GM10266 (cell line): ENCODE measurements around the gene ZBTB46.

Experiments
- DNase-seq: peaks from one replicate; pipeline ENCODE4 v3.0.0; 2012; ENCODE audit errors: extremely low spot score
- TF ChIP-seq, protein P1 (sequence below): IDR thresholded peaks from 2 replicates; pipeline ENCODE4 v1.5.1; 2012; ENCODE audit warnings: mild to moderate bottlenecking, low read depth; ENCODE audit not compliant: control insufficient read depth, insufficient read depth; ENCODE audit errors: missing control alignments

Gene ZBTB46

DNA sequence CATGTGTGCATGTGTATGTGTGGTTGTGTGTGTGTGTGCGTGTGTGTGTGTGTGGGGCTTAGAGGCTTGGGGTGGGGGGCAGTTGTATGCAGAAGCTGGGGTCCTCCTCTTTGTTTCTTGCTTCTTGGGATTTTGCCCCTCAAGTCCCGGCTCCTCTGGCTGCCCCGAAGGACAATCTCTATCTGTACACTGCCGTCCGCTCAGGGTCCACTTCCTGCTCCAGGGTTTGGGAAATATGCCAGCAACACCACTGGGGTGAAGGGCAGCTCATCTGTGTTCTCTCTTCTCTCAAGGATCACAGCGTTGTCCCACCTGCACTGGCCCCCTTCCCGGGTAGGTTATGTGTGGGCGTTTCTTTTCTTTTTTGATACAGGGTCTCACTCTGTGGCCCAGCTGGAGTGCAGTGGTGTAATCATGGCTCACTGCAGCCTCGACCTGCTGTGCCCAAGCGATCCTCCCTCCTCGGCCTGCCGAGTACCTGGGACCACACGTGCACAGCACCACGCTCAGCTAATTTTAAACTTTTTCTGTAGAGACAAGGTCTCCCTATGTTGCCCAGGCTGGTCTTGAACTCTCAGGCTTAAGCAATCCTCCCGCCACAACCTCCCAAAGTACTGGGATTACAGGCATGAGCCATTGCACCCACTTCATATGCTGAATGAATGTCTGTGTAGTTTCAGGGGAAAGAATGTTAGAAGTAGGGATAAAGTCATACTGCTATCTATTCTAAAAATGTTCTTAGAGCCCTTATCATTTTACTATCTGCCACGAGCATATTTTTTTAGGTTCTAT, 65.8 kb downstream of the ZBTB46 start:
- TF ChIP-seq, protein P1, sequence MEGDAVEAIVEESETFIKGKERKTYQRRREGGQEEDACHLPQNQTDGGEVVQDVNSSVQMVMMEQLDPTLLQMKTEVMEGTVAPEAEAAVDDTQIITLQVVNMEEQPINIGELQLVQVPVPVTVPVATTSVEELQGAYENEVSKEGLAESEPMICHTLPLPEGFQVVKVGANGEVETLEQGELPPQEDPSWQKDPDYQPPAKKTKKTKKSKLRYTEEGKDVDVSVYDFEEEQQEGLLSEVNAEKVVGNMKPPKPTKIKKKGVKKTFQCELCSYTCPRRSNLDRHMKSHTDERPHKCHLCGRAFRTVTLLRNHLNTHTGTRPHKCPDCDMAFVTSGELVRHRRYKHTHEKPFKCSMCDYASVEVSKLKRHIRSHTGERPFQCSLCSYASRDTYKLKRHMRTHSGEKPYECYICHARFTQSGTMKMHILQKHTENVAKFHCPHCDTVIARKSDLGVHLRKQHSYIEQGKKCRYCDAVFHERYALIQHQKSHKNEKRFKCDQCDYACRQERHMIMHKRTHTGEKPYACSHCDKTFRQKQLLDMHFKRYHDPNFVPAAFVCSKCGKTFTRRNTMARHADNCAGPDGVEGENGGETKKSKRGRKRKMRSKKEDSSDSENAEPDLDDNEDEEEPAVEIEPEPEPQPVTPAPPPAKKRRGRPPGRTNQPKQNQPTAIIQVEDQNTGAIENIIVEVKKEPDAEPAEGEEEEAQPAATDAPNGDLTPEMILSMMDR: no peak
- DNase-seq: no peak

DNA sequence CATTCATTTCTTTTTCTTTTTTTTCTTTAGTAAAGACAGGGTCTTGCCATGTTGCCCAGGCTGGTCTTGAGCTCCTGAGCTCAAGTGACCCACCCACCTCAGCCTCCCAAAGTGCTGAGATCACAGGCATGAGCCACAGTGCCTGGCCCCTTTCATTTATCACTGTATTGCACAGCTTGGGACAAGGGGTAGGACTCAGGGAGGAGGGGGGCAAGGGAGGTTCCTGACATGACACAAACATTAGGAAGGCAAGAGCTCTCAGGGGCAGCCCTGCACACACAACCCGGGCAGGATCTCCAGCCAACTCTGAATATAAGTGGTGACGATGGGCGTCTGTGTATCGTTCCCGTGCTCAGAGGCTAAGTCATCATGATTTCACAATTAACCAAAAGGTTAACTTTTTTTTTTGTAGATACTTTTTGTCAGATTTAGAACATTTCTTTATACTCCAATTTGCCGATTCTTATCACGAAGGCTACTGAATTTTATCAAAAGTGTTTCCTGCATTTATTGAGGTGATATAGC, 71.6 kb downstream of the ZBTB46 start:
- TF ChIP-seq, protein P1: no peak
- DNase-seq: no peak

DNA sequence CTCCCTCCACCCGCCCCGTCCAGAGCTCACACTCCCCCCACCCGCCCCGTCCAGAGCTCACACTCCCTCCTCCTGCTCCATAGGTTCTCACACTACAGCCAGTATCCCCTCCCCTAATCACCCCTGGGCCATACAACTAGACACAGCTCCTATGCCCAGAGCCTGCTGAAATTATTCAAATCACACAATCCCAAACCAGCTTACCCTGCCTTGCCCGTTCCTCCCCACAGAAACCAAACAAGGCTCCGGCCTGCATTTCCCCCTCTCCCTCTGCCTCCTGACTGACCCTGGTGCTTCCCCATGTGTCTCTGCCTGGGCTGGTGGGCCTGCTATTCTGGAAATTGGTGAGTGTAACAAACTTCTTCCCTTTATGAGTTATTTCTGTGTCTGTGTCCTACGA, 72.9 kb downstream of the ZBTB46 start:
- TF ChIP-seq, protein P1: no peak
- no peak for DNase-seq

DNA sequence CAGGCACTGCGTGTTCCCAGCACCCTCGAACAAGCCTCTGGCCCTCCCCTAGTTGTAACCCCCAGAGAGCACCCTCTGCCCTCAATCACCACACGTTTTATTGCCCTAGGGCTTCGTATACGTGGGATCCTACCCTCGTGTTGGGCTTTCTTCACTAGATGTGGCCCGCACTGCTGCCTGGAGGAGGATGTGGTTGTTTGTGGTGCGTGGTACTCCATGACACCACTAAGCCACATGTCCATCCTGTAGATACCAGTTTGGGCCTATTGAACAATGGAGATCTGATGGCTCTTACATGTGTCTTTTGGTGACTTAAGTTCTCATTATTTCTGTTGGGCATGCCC, 74.4 kb downstream of the ZBTB46 start:
- TF ChIP-seq, protein P1: no peak
- no peak for DNase-seq

DNA sequence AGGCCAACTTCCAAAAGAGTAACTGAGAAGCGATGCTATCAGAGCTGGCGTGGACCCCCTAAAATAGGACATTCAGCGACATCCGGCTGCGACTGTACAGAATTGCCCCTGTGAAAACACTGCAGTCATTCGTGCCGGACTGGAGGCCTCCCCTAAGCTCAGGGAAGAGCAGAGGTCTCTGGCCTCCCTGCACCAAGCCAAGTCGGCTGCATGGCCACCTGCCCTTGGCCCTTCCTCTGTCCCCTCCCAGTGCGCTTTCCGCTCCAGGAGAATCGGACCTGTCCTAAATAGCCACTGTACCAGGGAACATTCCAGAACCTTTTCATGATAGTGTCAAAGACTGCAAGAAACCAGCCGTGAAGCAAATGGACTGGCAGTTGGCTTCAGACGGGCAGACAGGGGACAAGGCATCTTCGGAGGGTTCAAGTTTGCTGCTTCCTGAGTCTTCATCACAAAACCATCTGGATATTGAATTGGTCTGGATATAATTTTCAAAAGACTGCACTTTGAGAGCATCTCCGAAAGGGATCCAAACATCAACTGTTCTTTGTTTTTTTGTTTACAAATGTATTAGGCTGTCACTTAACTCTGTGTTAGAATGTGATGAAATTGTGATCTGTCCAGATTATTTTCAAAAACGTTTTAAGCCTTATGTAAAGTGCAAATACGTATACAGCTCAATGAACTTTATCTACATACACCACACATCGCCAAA, 75.0 kb downstream of the ZBTB46 start:
- TF ChIP-seq, protein P1: no peak
- no peak for DNase-seq

DNA sequence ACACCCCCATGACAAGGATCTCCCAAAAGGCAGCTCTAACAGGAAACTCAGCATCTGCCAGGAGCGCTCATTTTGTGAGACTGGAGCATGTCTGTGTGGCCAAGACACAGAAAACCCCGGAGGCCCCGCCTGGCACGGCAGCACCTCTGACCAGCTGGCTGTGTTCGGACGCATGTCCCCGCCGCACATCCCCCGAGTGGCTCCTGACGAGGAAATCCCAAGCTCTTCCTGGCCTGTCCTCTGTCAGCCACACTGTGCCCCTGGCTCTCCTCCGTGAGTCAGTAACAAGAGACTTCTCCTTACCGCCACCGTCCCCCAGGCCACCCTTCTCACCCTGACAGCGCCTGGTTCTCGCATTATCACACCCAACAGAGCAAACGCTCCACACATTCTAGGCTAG, 77.1 kb downstream of the ZBTB46 start:
- no peak for DNase-seq
- TF ChIP-seq, protein P1: no peak

DNA sequence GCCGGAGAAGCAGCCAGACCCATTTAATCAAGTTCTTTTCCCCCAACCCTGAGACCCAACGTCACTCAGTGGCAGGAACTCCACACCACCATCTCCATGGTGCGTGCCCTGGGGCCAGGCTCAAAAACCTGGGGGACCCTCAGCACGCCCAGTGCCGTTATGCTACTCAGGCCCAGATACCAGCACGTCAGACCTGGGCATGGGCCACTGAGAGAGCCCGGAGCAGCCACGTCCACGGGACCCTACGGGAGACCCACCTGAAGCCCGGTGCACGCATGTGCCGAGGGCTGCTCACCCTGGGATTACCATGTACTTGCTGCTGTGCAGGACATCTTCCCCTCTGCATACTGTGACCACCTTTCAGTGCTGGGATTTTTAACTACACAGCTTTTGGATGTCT, 77.7 kb downstream of the ZBTB46 start:
- DNase-seq: no peak
- TF ChIP-seq, protein P1: no peak
